Muscle layer of colon (tissue), 2 donors: ENCODE results near the gene PSORS1C1.

Experiments used
- H3K27ac ChIP-seq: one replicate; pipeline ENCODE4 v1.7.0; 2013; ENCODE audit warnings: low read depth, mild to moderate bottlenecking, low read length, moderate library complexity
- H3K27me3 ChIP-seq, 2 donors: one replicate each; pipeline ENCODE4 v1.7.0; 2013; ENCODE audit warnings: low read length in 2 of 2, mild to moderate bottlenecking in 2 of 2; ENCODE audit not compliant: insufficient read depth in 2 of 2, control insufficient read depth in 1 of 2
- H3K36me3 ChIP-seq: one replicate; pipeline ENCODE4 v1.7.0; 2013; ENCODE audit warnings: mild to moderate bottlenecking, low read length; ENCODE audit not compliant: insufficient read depth
- H3K4me1 ChIP-seq: one replicate; pipeline ENCODE4 v1.7.0; 2013; ENCODE audit warnings: mild to moderate bottlenecking, low read length; ENCODE audit not compliant: insufficient read depth
- H3K4me3 ChIP-seq, 2 donors: one replicate each; pipeline ENCODE4 v1.7.0; 2013; ENCODE audit warnings: low read length in 2 of 2, low read depth in 1 of 2, mild to moderate bottlenecking in 1 of 2, moderate library complexity in 1 of 2
- H3K9ac ChIP-seq: one replicate; pipeline ENCODE4 v1.7.0; 2013; ENCODE audit warnings: low read length
- H3K9me3 ChIP-seq: one replicate; pipeline ENCODE4 v1.7.0; 2013; ENCODE audit warnings: mild to moderate bottlenecking, low read length
- donor health status: abdominal sarcoma.
- donor health status: Adenocarcinoma of cecum.

PSORS1C1 gene

DNA sequence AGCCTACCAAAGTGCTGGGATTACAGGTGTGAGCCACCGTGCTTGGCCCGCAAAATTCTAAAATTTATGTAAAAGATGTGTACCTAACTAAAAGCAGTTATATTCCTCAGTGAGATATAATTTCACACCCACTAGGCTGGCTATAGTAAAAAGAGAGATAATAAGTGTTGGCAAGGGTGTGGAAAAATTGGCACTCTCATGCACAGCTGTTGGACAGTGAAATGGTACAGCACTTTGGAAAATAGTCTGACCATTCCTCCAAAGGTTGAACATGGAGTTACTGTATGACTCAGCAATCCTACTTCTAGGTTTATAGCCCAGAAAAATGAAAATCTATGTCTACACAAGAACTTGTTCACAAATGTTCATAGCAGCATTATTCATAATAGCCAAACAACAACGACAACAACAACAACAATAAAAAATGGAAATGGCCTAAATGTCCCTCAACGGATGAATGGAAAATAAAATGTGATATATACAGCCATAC lies 16.1 kb upstream of the PSORS1C1 start:
- Histone ChIP-seq H3K27ac (no peak overlapping the region), H3K9me3 (no peaks in the 10 kb centered on the region), H3K9ac (no peak overlapping the region), H3K27me3 (no peaks in the 10 kb centered on the region), H3K4me1 (no peaks in the 10 kb centered on the region), H3K36me3 (no peaks in the 10 kb centered on the region), H3K4me3 (no peak overlapping the region)

DNA sequence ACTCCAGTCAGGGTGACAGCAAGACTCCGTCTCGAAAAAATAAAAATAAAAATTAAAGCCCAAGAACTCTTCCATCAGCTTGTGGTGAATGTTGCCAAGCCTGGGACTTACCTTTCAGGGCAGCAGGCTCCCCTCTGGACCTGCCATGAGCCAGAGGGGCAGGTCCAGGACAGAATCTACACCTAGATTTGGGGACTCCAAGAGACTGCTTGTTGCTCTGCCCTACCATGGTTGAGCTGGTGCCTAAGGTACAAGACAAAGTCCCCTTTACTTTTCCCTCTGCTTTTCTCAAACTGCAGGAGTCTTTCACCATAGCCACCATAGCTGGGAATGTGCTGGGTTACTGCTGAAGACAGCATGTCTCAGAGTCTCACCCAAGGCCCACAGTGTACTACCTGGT lies 11.5 kb upstream of the PSORS1C1 start:
- Histone ChIP-seq H3K9ac (no peak overlapping the region), H3K4me3 (no peak overlapping the region), H3K27me3 (no peaks in the 10 kb centered on the region), H3K9me3 (no peaks in the 10 kb centered on the region), H3K27ac (no peak overlapping the region), H3K36me3 (no peaks in the 10 kb centered on the region), H3K4me1 (no peaks in the 10 kb centered on the region)

GRCh38 chr6:31107052-31107451 lies 7.5 kb upstream of the PSORS1C1 start:
- Histone ChIP-seq H3K9ac (no peak overlapping the region), H3K27me3 (no peaks in the 10 kb centered on the region), H3K4me3 (no peak overlapping the region), H3K36me3 (no peaks in the 10 kb centered on the region), H3K27ac (no peak overlapping the region), H3K4me1 (no peaks in the 10 kb centered on the region), H3K9me3 (no peaks in the 10 kb centered on the region)

DNA sequence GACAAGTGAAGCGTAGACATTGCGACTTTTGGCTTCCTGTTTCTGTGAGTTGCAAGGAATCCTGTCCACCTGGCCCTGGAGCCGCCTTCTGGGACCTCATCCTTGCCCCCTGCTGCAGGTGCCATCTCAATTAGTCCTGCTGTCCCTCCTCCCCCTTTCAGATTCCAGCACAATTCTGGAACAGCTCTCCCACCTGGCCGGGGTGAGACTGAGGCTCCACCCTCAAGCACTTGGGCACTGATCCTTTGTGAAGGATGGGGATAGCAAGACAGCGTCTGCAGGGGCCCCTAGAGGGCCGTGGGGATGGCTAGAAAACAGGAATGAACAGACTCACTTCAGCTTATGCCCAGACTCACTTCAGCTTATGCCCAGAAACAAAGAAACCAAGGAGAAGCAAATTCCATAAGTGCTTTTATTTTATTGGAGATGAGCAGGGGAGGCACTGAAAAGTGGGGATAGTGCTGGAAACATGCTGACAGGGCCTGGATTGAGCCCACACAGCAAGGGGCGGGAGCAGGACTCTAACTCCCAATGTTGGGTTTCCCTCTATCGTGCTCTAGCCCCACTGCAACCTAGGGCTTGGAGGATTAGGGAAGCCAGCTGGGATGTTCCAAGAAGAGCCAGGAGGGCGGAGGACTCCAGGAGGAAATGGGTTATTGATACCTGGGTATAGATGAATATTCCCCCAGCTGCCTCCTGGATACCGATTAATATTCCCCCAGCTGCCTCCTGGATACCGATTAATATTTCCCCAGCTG lies 3.6 kb upstream of the PSORS1C1 start:
- H3K36me3 ChIP-seq: no peaks in the 10 kb centered on the region

DNA sequence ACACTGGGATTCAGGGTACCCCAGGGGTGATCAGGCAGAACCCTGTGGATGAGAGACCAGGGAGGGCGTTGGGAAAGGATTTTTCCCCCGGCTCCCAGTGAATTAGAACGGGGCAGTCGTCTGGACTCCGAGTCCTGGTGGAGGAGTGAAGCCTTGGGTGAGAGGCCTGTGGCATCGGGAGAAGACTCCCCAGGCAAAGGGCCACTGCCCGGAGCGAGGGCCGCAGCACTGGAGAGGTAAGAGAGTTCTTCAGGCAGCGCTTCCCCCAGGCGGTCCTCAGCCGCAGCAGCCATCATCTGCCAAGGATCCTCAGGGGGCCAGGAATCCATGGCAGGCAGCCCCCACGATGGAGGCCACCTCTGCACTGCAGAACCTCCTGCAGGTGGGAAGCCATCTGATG lies 2.9 kb upstream of the PSORS1C1 start:
- Histone ChIP-seq H3K36me3 (no peaks in the 10 kb centered on the region), H3K4me3 (no peak overlapping the region), H3K9ac (no peak overlapping the region), H3K27me3 (no peaks in the 10 kb centered on the region), H3K4me1 (peaks cover 29% of the 10 kb centered on the region), H3K9me3 (no peaks in the 10 kb centered on the region), H3K27ac (no peak overlapping the region)

More for the DNA sequence above, 3.6 kb upstream of the PSORS1C1 start:
- Histone ChIP-seq H3K27me3 (no peaks in the 10 kb centered on the region), H3K27ac (no peak overlapping the region), H3K4me1 (peaks cover 26% of the 10 kb centered on the region), H3K4me3 (no peak overlapping the region), H3K9me3 (no peaks in the 10 kb centered on the region), H3K9ac (no peak overlapping the region)

DNA sequence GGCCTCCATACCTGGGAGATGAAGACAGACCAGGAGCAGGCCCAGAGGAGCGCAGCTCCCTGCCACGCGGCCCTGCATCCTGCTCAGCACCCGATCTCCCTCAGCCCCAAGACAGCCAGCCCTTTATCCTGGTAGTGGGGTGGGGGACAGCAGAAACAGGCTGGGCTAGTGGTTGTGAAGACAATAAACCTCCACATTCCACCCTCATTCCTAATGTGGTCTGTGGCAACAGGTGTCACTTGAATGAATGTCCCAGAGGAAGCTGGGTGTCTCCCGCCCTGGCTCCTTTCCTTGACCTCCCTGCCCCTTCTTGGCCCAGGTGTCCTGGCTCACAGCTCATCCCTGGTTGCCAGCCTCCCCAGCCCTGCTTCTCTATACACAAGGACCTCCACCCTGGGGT lies 2.1 kb upstream of the PSORS1C1 start, which contains the start of gene C6orf15:
Gene C6orf15 (minus strand): TSS at position 98 of the 400 bp plus-strand sequence. CDS start 20 bp downstream, at position 78.
- Histone ChIP-seq H3K36me3 (no peaks in the 10 kb centered on the region), H3K9me3 (no peaks in the 10 kb centered on the region), H3K27me3 (no peaks in the 10 kb centered on the region), H3K4me3 (no peak within 1 kb of the TSS), H3K27ac (no peak within 1 kb of the TSS), H3K9ac (no peak within 1 kb of the TSS), H3K4me1 (peaks cover 32% of the 10 kb centered on the region)

DNA sequence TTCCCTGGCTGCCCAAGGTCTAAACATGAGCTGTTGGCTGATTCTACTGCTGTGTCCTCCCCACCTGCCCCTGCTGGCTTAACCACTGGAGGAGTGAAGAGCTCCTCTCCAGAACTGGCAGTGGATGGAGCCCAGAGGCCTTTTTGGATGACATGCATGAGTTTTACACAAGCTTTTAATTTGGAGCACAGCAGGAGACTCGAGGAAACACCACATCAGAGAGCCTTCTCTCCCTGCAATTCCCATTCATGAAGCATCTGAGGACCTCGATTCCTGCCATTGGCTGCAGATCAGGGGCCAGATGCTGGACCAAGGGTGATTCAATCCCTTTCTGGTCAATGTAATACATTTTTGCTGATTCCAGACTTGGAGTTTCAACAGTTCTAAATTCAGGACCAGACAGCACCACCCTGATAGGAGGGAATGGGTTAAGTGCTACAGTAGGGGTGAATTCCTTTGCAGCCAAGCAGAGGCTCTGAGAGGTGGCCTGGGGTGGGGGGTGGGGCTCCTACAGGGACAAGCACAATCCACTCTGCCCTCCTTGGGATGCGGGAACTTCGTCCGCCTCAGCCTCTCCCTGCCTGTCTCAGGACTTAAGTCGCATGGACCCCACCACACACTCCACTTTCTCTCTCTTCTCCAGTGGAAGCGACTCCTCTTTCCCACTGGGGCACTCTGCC lies 599 bp upstream of the PSORS1C1 start:
- Histone ChIP-seq H3K4me3 (peak overlapping the region in 1 of 2 donors; percentile 37), H3K4me1 (peaks cover 33% of the 10 kb centered on the region), H3K9ac (no peak overlapping the region), H3K27ac (peak overlapping the region; percentile 68), H3K9me3 (no peaks in the 10 kb centered on the region), H3K36me3 (no peaks in the 10 kb centered on the region), H3K27me3 (no peaks in the 10 kb centered on the region)

DNA sequence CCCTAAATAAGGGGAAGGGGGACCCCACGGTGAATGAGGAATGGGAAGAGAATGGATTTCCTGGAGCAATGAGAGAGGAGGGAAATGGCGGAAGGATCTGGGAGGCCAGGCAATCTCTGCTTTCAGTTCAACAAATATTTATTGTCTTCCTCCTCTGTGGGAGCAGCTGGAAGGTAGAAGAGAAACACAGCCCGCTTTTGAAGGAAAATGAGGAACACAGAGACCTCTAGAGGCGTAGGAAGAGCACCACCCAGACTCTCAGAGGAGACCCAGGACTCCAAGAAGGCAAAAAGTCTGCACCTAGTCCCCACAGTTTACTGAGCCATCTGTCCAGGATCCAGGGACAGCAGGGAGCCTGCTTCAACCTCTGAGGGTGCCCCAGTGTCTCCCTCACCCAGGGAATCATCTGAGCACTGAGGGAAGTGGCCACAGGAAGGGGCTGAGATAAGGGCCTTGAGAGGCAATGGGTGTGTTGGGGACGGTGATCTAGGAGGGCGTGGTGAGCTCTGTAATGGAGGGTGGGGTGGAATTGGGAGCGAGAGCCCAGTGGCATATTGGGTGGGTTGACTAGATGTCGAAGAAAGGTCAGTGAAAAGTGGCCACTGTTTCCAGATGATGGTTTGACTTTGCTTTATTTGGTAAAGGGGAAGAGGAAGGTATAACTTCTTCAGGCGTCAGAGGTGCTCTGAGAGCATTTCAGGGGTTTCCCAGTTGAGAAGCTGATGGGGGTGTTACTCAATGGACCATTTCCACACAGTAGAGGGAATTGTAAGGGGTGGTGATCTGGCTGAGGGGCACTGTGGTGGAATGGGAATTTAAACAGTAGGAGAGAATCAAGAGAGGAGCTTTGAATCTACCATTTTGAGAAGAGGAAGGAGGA lies 610 bp downstream of the PSORS1C1 start:
- H3K36me3 ChIP-seq: no peaks in the 10 kb centered on the region
- peak overlapping the region in 1 of 2 donors; percentile 37 for H3K4me3 ChIP-seq
- H3K9ac ChIP-seq: peak overlapping the region; percentile 9
- H3K27me3 ChIP-seq: no peaks in the 10 kb centered on the region
- peaks cover 33% of the 10 kb centered on the region for H3K4me1 ChIP-seq
- H3K9me3 ChIP-seq: no peaks in the 10 kb centered on the region
- H3K27ac ChIP-seq: peak overlapping the region; percentile 68

DNA sequence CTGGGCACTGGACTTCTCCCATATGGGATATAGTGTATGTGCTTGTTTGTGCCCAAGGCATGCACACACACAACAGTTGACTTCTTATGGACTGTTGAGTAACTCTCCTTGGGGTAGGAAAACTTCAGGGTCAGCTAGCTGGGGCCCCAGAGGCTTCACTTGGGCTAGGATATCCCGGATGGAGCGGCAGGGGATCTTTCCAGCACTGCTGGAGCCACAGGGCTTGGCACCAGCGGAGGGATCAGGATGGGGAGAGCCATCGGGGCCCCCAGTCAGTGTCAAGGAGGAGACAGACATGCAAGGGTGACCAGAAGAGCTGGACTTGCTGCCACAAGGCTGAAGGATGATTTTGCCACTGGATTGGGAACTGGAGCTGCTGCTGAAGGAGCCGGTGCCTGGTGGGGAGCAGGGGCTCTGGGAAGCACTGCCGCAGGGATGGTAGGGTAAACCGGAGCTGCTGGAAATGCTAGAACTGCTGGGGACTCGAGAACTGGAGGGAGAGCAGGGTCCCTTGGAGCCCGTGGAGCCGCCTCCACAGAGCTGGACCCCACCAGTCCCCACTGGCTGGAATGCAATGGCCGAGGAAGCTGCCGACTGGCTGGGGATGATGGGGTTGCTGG lies 1.5 kb downstream of the PSORS1C1 start:
- H3K27me3 ChIP-seq: no peaks in the 10 kb centered on the region
- no peak overlapping the region for H3K9ac ChIP-seq
- no peak overlapping the region for H3K4me3 ChIP-seq
- peaks cover 33% of the 10 kb centered on the region for H3K4me1 ChIP-seq
- H3K36me3 ChIP-seq: no peaks in the 10 kb centered on the region
- no peaks in the 10 kb centered on the region for H3K9me3 ChIP-seq
- H3K27ac ChIP-seq: no peak overlapping the region

- H3K9ac ChIP-seq: no peak overlapping the region
- H3K27me3 ChIP-seq: no peaks in the 10 kb centered on the region
- H3K36me3 ChIP-seq: no peaks in the 10 kb centered on the region
- no peaks in the 10 kb centered on the region for H3K9me3 ChIP-seq
- H3K4me3 ChIP-seq: peak overlapping the region in 1 of 2 donors; percentile 21
- H3K27ac ChIP-seq: peak overlapping the region; percentile 19
- peaks cover 35% of the 10 kb centered on the region for H3K4me1 ChIP-seq
Observed at GRCh38 chr6:31116661-31117385, 2.2 kb downstream of the PSORS1C1 start.
